ACHN (cell line): ENCODE results near the gene UBAC2.
A peak's percentile ranks its signal among the peaks of the same experiment; 100 is the strongest.

Source experiments
- DNase-seq: peaks from one replicate; pipeline ENCODE4 v3.0.0-alpha.2; 2015
- in situ Hi-C: cut with HindIII; loops from 2 replicates; pipeline ENCODE4 v1.10.0; 2017; ENCODE audit warnings: low sequenced_read_pairs, low pct_ligation_motif_present, low pct_unique_long_range_greater_than_20kb

UBAC2 gene

GRCh38 chr13:99260216-99260615 lies 59.6 kb downstream of the UBAC2 start:
- in situ Hi-C loops = no loop called here
- no peak for DNase-seq

DNA sequence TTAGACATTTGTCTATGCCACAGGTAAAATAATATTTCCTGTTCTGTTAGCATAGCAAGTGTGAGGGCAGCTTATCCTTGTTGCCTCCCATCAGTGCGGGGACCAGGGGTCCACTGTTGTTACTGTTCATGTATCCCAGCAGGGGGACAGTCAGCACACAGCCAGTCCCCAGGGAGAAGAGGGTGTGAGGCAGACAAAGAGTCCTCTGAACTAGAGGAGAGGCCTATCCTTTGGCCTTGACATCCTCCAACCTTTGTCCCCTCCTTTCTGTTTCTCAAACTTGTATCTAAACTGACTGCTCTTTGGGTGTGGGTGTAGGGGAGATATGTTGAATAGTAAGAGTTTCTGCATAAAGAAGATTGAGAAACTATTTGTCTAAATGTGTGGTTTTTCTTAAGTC lies 60.4 kb downstream of the UBAC2 start:
- in situ Hi-C loops = no loop called here
- no peak for DNase-seq

- DNase-seq = no peak
- in situ Hi-C loops = no loop called here
Measured at GRCh38 chr13:99263126-99263785, 62.6 kb downstream of the UBAC2 start.

GRCh38 chr13:99264051-99264450 lies 63.4 kb downstream of the UBAC2 start:
- DNase-seq = no peak
- in situ Hi-C loops = no loop called here

- in situ Hi-C loops = no loop called here
- no peak for DNase-seq
Measured at GRCh38 chr13:99265162-99265800, 64.6 kb downstream of the UBAC2 start.

GRCh38 chr13:99265821-99266426 lies 65.3 kb downstream of the UBAC2 start:
- in situ Hi-C loops = no loop called here
- peak; percentile 59 for DNase-seq

GRCh38 chr13:99266827-99267226 lies 66.2 kb downstream of the UBAC2 start:
- DNase-seq = no peak
- in situ Hi-C loops = no loop called here

DNA sequence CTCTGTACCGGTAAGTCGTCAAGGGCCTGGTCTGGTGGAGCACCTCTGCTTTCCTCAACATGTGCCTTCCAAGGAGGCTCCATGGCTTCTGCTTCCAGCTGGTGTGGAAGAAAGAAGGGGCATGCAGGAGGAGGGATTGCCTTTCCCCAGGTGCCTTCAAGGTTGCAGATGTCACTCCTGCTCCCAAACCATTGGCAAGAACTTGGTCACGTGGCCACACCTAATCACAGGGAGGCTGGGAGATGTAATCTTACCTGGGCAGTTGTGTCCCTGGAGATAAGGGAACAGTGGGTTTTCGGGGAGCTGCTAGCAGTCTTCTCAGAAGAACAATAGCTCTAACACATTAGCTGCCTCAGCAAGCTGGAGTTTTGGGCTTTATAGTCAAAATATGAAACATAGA lies 67.3 kb downstream of the UBAC2 start:
- in situ Hi-C loops = no loop called here
- DNase-seq = no peak

DNA sequence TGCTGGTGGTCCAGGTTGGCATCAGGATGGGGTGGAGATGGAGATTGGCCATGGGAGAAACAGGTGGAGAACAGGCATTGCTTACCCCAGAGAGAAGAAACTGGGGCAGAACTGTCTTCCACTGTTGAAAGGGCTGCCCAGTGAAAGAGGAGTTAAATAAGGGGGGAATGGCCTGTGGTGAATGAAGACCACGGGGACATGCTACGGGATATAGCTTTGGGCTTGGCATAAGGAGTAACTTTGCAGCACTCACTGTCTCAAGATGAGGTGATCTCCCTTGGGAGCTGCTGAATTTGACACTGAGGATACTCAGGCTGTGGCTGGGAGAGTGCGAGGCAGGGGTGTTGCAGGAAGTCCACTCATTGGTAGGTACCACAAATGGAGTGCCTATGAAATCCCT lies 68.2 kb downstream of the UBAC2 start:
- DNase-seq = no peak
- in situ Hi-C loops = no loop called here

GRCh38 chr13:99269627-99270241 lies 69.1 kb downstream of the UBAC2 start:
- DNase-seq = peak; percentile 59
- in situ Hi-C loops = no loop called here

DNA sequence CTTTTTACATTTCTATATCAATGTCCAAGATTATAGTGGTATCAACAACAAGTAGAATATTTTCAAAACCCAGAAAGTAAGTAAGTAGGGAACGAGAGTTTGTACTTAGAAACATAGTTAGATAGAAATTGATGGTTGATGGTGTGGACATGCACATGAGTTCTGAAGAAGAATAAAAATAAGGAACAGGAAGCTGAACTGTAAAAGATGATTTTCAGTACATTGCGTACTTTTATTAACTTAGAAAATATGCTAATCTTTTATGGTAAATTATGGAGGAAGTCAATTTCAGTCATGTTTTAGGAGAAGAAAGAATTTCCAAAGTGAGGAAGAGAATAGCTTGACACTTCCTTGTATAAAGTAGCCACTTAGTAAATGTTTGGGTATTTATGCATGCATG lies 69.9 kb downstream of the UBAC2 start:
- in situ Hi-C loops = no loop called here
- DNase-seq = no peak

- no peak for DNase-seq
- in situ Hi-C loops = no loop called here
Measured at GRCh38 chr13:99271249-99271648, 70.6 kb downstream of the UBAC2 start.

DNA sequence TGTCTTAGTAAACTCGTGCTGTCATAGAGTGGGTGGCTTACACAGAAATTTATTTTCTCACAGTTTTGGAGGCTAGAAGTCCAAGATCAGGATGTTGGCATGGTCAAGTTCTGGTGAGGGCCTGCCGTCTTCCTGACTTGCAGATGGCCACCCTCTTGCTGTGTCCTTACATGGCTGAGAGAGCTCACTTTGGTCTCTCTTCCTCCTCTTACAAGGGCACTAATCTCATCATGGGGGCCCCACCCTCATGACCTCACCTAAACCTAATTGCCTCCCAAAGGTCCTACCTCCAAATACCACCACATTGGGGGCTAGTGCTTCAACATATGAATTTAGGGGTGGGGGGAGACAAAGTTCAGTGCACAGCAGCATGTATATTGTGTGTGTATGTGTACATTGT lies 71.8 kb downstream of the UBAC2 start:
- no peak for DNase-seq
- in situ Hi-C loops = no loop called here

DNA sequence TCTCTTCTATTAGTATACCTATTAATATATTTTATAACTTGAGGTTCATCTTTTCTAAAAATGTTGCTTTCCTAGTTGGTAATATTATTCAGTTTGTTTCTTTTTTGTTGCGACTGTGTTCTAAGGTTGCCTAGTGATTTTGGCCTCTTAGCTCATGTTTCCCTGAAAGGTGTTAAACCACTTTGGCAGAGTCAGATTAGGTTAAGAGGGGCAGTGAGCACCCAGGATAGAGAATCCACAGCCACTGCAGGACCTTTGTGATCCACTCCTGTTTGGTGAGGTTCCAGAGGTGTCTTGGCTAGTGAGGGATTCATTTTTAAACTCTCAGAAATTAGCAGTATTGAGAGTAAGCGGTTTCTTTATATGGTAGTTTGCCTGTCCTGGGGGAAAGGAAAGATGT lies 72.5 kb downstream of the UBAC2 start:
- in situ Hi-C loops = no loop called here
- DNase-seq = no peak

DNA sequence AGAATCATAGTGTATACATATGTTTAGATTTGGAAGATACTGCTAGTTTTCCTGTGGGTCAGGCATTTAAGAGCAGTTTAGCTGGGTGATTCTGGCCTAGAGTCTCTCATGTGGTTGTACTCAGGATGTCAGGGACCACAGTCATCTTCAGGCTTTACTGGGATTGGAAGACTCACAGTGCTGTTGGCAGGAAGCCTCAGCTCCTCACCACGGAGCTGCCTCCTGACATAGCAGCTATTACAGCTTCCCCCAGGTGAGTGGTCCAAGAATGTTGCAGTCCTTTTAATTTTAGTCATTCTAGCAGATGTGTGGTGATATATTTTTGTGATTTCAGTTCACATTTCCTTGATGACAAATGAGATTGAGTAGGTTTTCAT lies 74.4 kb downstream of the UBAC2 start:
- in situ Hi-C loops = no loop called here
- peak; percentile 20 for DNase-seq

GRCh38 chr13:99276706-99277105 lies 76.1 kb downstream of the UBAC2 start:
- in situ Hi-C loops = no loop called here

GRCh38 chr13:99277629-99278028 lies 77.0 kb downstream of the UBAC2 start:
- DNase-seq = no peak
- in situ Hi-C loops = no loop called here

More at GRCh38 chr13:99276706-99277105, 76.1 kb downstream of the UBAC2 start:
- DNase-seq = no peak

GRCh38 chr13:99278200-99278599 lies 77.5 kb downstream of the UBAC2 start:
- in situ Hi-C loops = no loop called here
- DNase-seq = no peak

- in situ Hi-C loops = no loop called here
- DNase-seq = no peak
Measured at GRCh38 chr13:99278843-99279242, 78.2 kb downstream of the UBAC2 start.

GRCh38 chr13:99279637-99280036 lies 79.0 kb downstream of the UBAC2 start:
- in situ Hi-C loops = no loop called here
- no peak for DNase-seq
